WTC11 (cell line): ENCODE measurements around the gene ZNF415.

ENCODE experiments used
- IRF2 ChIP-seq: sonication (generic); formaldehyde crosslinking; IDR thresholded peaks from 2 replicates; pipeline ENCODE4 v1.8.0; 2022; ENCODE audit warnings: low read depth, missing genetic modification reagents, borderline replicate concordance
- JUN ChIP-seq: sonication (generic); formaldehyde crosslinking; IDR thresholded peaks from 2 replicates; pipeline ENCODE4 v1.8.0; 2023; ENCODE audit warnings: mild to moderate bottlenecking, missing genetic modification reagents
- NR1H2 ChIP-seq: sonication (generic); formaldehyde crosslinking; IDR thresholded peaks from 2 replicates; pipeline ENCODE4 v1.9.0; 2021; ENCODE audit warnings: mild to moderate bottlenecking, moderate library complexity, missing genetic modification reagents
- NR3C1 ChIP-seq: sonication (generic); formaldehyde crosslinking; conservative IDR thresholded peaks from 2 replicates; pipeline ENCODE4 v1.8.1; 2023; ENCODE audit warnings: low read depth, mild to moderate bottlenecking, missing genetic modification reagents
- SP1 ChIP-seq: sonication (generic); formaldehyde crosslinking; conservative IDR thresholded peaks from 2 replicates; pipeline ENCODE4 v1.8.1; 2022; ENCODE audit warnings: missing genetic modification reagents
- TEAD4 ChIP-seq: sonication (generic); formaldehyde crosslinking; IDR thresholded peaks from 2 replicates; pipeline ENCODE4 v1.8.0; 2022; ENCODE audit warnings: mild to moderate bottlenecking, missing genetic modification reagents
- TF ChIP-seq, protein P1 (sequence below): fragments of 200-600 bp; IDR thresholded peaks from 2 replicates; pipeline ENCODE4 v1.8.0; 2022; ENCODE audit warnings: antibody characterized with exemption
- TF ChIP-seq, protein P2 (sequence below): sonication (generic); formaldehyde crosslinking; IDR thresholded peaks from 2 replicates; pipeline ENCODE4 v1.8.1; 2023; ENCODE audit warnings: mild to moderate bottlenecking, missing genetic modification reagents
- TF ChIP-seq, protein P3 (sequence below): sonication (generic); formaldehyde crosslinking; IDR thresholded peaks from 2 replicates; pipeline ENCODE4 v1.8.1; 2023; ENCODE audit warnings: mild to moderate bottlenecking, missing genetic modification reagents

DNA sequence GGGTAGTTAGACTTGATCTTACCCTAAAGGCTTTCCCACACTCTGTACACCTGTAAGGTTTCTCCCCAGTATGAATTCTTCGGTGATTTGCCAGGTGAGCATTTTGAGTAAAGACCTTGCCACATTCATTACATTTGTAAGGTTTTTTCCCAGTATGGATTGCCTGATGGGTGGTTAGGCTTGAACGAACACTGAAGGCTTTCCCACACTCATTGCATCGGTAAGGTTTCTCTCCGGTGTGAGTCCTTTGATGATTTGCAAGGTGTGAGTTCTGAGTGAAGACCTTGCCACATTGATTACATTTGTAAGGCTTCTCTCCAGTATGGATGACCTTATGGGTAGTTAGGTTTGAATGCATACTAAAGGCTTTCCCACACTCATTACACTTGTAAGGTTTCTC, 64.5 kb downstream of the ZNF415 start:
- no peak for TF ChIP-seq NR1H2 (CRISPR knock-in tag)
- TF ChIP-seq, protein P1, sequence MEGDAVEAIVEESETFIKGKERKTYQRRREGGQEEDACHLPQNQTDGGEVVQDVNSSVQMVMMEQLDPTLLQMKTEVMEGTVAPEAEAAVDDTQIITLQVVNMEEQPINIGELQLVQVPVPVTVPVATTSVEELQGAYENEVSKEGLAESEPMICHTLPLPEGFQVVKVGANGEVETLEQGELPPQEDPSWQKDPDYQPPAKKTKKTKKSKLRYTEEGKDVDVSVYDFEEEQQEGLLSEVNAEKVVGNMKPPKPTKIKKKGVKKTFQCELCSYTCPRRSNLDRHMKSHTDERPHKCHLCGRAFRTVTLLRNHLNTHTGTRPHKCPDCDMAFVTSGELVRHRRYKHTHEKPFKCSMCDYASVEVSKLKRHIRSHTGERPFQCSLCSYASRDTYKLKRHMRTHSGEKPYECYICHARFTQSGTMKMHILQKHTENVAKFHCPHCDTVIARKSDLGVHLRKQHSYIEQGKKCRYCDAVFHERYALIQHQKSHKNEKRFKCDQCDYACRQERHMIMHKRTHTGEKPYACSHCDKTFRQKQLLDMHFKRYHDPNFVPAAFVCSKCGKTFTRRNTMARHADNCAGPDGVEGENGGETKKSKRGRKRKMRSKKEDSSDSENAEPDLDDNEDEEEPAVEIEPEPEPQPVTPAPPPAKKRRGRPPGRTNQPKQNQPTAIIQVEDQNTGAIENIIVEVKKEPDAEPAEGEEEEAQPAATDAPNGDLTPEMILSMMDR: no peak
- no peak for TF ChIP-seq TEAD4 (CRISPR knock-in tag)
- TF ChIP-seq SP1: no peak
- TF ChIP-seq NR3C1 (CRISPR knock-in tag): no peak
- no peak for TF ChIP-seq IRF2
- no peak for TF ChIP-seq JUN (CRISPR knock-in tag)
- TF ChIP-seq, protein P2, sequence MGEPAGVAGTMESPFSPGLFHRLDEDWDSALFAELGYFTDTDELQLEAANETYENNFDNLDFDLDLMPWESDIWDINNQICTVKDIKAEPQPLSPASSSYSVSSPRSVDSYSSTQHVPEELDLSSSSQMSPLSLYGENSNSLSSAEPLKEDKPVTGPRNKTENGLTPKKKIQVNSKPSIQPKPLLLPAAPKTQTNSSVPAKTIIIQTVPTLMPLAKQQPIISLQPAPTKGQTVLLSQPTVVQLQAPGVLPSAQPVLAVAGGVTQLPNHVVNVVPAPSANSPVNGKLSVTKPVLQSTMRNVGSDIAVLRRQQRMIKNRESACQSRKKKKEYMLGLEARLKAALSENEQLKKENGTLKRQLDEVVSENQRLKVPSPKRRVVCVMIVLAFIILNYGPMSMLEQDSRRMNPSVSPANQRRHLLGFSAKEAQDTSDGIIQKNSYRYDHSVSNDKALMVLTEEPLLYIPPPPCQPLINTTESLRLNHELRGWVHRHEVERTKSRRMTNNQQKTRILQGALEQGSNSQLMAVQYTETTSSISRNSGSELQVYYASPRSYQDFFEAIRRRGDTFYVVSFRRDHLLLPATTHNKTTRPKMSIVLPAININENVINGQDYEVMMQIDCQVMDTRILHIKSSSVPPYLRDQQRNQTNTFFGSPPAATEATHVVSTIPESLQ: no peak
- TF ChIP-seq, protein P3, sequence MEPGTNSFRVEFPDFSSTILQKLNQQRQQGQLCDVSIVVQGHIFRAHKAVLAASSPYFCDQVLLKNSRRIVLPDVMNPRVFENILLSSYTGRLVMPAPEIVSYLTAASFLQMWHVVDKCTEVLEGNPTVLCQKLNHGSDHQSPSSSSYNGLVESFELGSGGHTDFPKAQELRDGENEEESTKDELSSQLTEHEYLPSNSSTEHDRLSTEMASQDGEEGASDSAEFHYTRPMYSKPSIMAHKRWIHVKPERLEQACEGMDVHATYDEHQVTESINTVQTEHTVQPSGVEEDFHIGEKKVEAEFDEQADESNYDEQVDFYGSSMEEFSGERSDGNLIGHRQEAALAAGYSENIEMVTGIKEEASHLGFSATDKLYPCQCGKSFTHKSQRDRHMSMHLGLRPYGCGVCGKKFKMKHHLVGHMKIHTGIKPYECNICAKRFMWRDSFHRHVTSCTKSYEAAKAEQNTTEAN (CRISPR knock-in tag): no peak
